ENCODE data around the gene MACROD2.
"Not testable (repeated sequence)": the region's sequence is repeated elsewhere in the genome, so short reads cannot be mapped to it uniquely, and the experiment has no call there.

MACROD2 gene

DNA sequence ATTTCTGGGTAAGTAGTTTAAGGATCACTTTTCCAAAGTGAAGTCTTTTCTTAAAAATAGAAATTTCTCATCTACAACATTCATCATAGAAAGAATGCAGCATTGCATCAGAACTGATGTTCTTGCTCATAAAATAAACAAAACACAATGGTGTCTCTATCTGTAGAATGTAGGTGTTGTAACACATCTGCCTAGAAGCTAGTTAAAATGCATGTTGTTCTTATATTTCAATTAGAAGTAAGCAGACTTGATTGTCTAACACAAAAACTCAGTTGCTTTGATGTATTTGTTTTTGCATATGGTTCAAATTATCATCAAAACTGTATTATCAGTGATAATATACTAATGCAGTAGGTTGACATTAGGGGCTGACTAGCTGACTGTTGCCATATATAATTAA is 996.8 kb downstream of the MACROD2 start:
- DNase-seq (ENCODE audit: low spot score) = no peak

DNA sequence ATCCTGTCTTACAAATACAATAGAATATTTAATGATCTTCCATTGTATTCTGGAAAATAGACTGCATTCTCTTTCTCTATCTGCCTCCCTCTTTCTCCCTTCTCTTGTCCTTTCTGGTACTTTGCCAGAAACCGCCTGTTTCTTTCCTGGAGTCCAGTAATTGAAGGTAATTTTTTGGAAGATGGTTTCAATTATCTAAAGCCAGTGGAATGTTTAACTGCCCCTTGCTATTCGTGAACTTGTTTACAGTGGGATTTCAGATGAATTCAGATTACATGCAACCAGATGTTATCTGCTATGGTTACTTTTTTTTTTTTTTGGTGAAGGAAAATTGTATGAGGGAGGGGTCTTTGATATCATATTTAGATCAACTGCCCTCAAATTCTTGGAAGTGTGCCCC is 997.6 kb downstream of the MACROD2 start:
- DNase-seq (ENCODE audit: low spot score) = no peak

GRCh38 chr20:14996883-14997672 is 1001.8 kb downstream of the MACROD2 start:
- DNase-seq (ENCODE audit: low spot score) = no peak

DNA sequence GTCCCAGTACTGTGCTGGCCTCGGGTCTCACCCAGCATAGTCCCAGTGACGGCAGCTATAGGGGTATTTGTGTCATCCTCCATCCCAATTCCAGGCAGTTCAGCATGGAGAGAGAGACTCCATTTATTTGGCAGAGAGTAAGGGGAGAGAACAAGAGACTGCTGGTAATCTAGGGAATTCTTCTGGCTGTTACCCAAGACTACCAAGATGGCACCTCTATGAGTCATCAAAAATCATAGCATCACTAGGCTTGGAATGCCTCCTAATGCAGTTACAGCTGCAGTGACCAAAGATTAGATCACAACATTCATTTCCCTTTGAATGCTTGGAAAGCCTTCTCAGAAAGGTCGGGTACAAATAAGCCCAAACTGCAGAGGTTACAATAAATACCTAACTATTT is 1002.5 kb downstream of the MACROD2 start:
- DNase-seq (ENCODE audit: low spot score) = no peak

GRCh38 chr20:15005300-15005986 is 1010.1 kb downstream of the MACROD2 start:
- no peak for DNase-seq (ENCODE audit: low spot score)

- DNase-seq (ENCODE audit: low spot score) = no peak
These were observed 1016.3 kb downstream of the MACROD2 start for GRCh38 chr20:15011631-15012030.

GRCh38 chr20:15012566-15012965 is 1017.2 kb downstream of the MACROD2 start:
- DNase-seq (ENCODE audit: low spot score) = no peak

DNA sequence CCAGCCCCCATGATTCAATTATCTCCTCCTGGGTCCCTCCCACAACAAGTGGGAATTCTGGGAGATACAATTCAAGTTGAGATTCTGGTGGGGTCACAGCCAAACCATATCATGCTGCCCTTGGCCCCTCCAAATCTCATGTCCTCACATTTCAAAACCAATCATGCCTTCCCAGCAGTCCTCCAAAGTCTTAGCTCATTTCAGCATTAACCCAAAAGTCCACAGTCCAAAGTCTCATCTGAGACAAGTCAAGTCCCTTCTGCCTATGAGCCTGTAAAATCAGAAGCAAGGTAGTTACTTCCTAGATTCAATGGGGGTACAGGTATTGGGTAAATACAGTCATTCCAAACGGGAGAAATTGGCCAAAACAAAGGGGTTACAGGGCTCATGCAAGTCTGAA is 1021.6 kb downstream of the MACROD2 start:
- DNase-seq (ENCODE audit: low spot score) = not testable (repeated sequence)

- no peak for DNase-seq (ENCODE audit: low spot score)
These were observed 1023.6 kb downstream of the MACROD2 start for GRCh38 chr20:15018966-15019365.

DNA sequence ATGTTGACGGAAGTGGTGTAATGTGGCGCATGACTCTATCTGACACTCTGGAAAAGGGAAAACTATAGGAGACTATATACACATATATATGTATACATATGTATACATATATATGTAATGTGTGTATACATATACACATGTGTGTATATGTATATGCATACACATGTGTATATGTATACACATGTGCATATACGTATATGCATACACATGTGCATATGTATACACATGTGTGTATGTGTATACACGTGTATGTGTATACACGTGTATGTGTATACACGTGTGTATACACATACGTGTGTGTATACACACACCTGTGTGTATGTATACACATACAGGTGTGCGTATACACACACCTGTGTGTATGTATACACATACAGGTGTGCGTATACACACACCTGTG is 1025.5 kb downstream of the MACROD2 start:
- DNase-seq (ENCODE audit: low spot score) = no peak

- no peak for DNase-seq (ENCODE audit: low spot score)
These were observed 1027.6 kb downstream of the MACROD2 start for GRCh38 chr20:15022921-15023320.

- DNase-seq (ENCODE audit: low spot score) = no peak
These were observed 1031.4 kb downstream of the MACROD2 start for GRCh38 chr20:15026759-15027158.

- DNase-seq (ENCODE audit: low spot score) = no peak
These were observed 1035.5 kb downstream of the MACROD2 start for GRCh38 chr20:15030826-15031225.

GRCh38 chr20:15031546-15032351 is 1036.4 kb downstream of the MACROD2 start:
- no peak for DNase-seq (ENCODE audit: low spot score)

- DNase-seq (ENCODE audit: low spot score) = no peak
These were observed 1037.0 kb downstream of the MACROD2 start for GRCh38 chr20:15032352-15032622.

- no peak for DNase-seq (ENCODE audit: low spot score)
These were observed 1038.0 kb downstream of the MACROD2 start for GRCh38 chr20:15033269-15033668.

GRCh38 chr20:15033891-15034290 is 1038.6 kb downstream of the MACROD2 start:
- DNase-seq (ENCODE audit: low spot score) = no peak

DNA sequence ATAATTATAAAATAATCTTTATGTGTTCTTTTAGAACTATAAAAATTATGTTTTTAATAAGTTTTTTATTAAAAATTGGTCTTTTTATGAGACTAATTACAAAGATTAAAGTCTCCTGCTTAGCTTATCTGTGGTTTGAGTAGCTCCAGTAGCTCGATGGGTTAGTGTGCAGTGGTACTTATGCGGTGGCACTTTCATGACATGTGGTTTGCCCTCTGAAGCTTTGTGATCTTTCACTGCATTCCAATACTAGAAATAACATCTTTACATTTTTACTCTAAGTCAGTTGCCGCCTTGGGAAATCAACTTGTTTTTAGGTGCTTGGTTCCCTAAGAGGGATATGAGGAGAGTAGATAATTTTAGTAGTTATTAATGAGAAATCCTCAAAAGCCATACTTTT is 1041.6 kb downstream of the MACROD2 start:
- DNase-seq (ENCODE audit: low spot score) = no peak

DNA sequence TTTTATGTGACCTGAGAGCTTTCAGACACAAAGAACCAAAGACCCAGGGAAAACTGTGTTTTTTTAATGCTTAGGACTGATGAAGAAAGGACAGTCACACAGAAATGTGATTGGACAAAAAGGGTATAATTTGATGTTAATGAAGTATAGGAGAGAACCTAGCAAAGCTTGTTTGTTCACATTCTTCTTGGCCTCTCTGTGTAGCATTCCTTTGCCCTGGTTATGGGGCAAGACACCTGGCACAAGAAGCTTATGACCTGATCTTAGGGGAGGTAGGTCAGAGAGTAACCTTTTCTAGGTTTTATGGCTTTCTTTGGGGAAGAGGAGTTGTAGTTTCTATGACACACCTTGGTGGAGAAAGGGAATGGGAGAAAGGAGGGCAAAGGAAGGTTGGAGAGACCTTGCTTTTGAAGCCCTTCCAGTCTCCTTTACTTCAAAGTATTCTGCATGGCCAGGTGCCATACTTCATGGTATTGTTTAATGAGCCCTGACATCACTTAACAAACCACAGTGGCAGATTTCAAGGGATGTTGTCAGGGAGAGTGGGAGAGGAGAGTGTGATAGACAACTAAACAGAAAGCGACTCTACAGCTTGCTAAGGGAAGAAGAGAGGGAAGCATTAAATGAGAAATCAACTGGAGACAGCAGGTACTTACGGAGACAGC is 1043.9 kb downstream of the MACROD2 start:
- no peak for DNase-seq (ENCODE audit: low spot score)

GRCh38 chr20:15042723-15043122 is 1047.4 kb downstream of the MACROD2 start:
- DNase-seq (ENCODE audit: low spot score) = no peak

- no peak for DNase-seq (ENCODE audit: low spot score)
These were observed 1049.9 kb downstream of the MACROD2 start for GRCh38 chr20:15045246-15045645.

- DNase-seq (ENCODE audit: low spot score) = no peak
These were observed 1051.7 kb downstream of the MACROD2 start for GRCh38 chr20:15047042-15047441.

DNA sequence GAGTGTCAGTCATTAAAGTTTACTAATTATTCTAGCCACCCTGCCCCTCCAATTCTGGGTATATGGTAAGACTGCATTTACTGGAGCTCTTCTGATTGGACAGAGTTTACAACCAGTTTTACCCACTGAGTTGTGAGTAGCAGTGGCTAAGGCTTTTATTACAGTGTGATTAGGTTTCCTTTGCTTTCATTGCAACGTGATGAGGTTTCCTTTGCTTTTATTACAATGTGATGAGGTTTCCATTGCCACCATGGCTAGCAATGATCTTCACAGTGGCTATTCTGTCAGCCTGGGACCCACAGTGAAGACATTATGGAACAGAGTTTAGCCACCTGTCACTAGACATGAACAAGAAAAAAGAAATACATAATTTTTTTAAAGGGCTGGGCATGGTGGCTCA is 1052.3 kb downstream of the MACROD2 start:
- DNase-seq (ENCODE audit: low spot score) = no peak

Data from D341Med (cell line).